ENCODE measurements around the gene THBD.

- TF ChIP-seq, protein P1, sequence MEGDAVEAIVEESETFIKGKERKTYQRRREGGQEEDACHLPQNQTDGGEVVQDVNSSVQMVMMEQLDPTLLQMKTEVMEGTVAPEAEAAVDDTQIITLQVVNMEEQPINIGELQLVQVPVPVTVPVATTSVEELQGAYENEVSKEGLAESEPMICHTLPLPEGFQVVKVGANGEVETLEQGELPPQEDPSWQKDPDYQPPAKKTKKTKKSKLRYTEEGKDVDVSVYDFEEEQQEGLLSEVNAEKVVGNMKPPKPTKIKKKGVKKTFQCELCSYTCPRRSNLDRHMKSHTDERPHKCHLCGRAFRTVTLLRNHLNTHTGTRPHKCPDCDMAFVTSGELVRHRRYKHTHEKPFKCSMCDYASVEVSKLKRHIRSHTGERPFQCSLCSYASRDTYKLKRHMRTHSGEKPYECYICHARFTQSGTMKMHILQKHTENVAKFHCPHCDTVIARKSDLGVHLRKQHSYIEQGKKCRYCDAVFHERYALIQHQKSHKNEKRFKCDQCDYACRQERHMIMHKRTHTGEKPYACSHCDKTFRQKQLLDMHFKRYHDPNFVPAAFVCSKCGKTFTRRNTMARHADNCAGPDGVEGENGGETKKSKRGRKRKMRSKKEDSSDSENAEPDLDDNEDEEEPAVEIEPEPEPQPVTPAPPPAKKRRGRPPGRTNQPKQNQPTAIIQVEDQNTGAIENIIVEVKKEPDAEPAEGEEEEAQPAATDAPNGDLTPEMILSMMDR (IDR thresholded peaks at IDR 0.05) = no peak
- TF ChIP-seq POLR2A (IDR thresholded peaks at IDR 0.05) = no peak
Measured at GRCh38 chr20:23086056-23086566, 36.6 kb upstream of the THBD start, which contains the start of gene CD93.
